Renal cortical epithelial cell (primary cell): Measurements from ENCODE around the gene CBR1. TPM values are rescaled to one million over a fixed set of nuclear protein-coding genes. Genes with fewer than 3 reads are reported as not detected.

Experiments used
- DNase-seq: peaks from one replicate; pipeline ENCODE4 v3.0.0-alpha.2; 2011; ENCODE audit warnings: low read depth
- total RNA-seq: library from RNA; depleted of rRNA; stranded (reverse); fragments of >200 nt; gene quantifications from 2 replicates; pipeline ENCODE4 v1.2.3, GENCODE V29; 2014

The CBR1 gene
- 113 and 293 TPM in 2 replicates for total RNA-seq

GRCh38 chr21:36069713-36070583 is at the start of gene CBR1:
Gene CBR1, plus strand, starts transcription at chr21:36070024. Its CDS starts 92 bp downstream, at chr21:36070116.
- DNase-seq: peak; percentile 69

- no peak for DNase-seq
These were observed 48.5 kb upstream of the CBR1 start for GRCh38 chr21:36021251-36021837.

- no peak for DNase-seq
These were observed 47.3 kb upstream of the CBR1 start for GRCh38 chr21:36022427-36023091.

- DNase-seq: no peak
These were observed 46.7 kb upstream of the CBR1 start for GRCh38 chr21:36023092-36023480.

- DNase-seq: no peak
These were observed 45.0 kb upstream of the CBR1 start for GRCh38 chr21:36024782-36025181.

- no peak for DNase-seq
These were observed 42.5 kb upstream of the CBR1 start for GRCh38 chr21:36027347-36027746.

- peak; percentile 41 for DNase-seq
These were observed 41.4 kb upstream of the CBR1 start for GRCh38 chr21:36028127-36029069.

GRCh38 chr21:36029309-36029708 is 40.5 kb upstream of the CBR1 start:
- DNase-seq: no peak

GRCh38 chr21:36030581-36031189 is 39.1 kb upstream of the CBR1 start:
- DNase-seq: no peak

- DNase-seq: no peak
These were observed 37.0 kb upstream of the CBR1 start for GRCh38 chr21:36032647-36033406.

- no peak for DNase-seq
These were observed 35.5 kb upstream of the CBR1 start for GRCh38 chr21:36034211-36034913.

- DNase-seq: peak; percentile 64
These were observed 34.4 kb upstream of the CBR1 start for GRCh38 chr21:36035381-36035791.

GRCh38 chr21:36038701-36039497 is 30.9 kb upstream of the CBR1 start:
- DNase-seq: peak; percentile 20

GRCh38 chr21:36039861-36040260 is 30.0 kb upstream of the CBR1 start:
- DNase-seq: no peak

GRCh38 chr21:36040389-36040788 is 29.4 kb upstream of the CBR1 start:
- DNase-seq: no peak

GRCh38 chr21:36041910-36042309 is 27.9 kb upstream of the CBR1 start:
- no peak for DNase-seq

- DNase-seq: no peak
These were observed 25.8 kb upstream of the CBR1 start for GRCh38 chr21:36044056-36044455.

GRCh38 chr21:36045993-36046392 is 23.8 kb upstream of the CBR1 start:
- no peak for DNase-seq

- DNase-seq: no peak
These were observed 22.7 kb upstream of the CBR1 start for GRCh38 chr21:36047139-36047538.
